Testis (tissue), 2 donors: ENCODE data around the gene DEFB131B.
"Not testable (repeated sequence)": the region's sequence is repeated elsewhere in the genome, so short reads cannot be mapped to it uniquely, and the experiment has no call there.

ENCODE experiments used
- POLR2A ChIP-seq: fragments of 450-650 bp; IDR thresholded peaks from one replicate; pipeline ENCODE4 v1.6.1; 2017; ENCODE audit warnings: antibody characterized with exemption, mild to moderate bottlenecking, moderate library complexity
- TF ChIP-seq, protein P1 (sequence below), 3 experiments: fragments of 450-650 bp in 2 of 3; fragments of 200-600 bp in 1 of 3; sonication (generic) in 1 of 3; IDR thresholded peaks; one replicate each; pipeline ENCODE4 v1.5.1; 2016 to 2019; ENCODE audit warnings: antibody characterized with exemption in 3 of 3, mild to moderate bottlenecking in 2 of 3, moderate library complexity in 1 of 3

DNA sequence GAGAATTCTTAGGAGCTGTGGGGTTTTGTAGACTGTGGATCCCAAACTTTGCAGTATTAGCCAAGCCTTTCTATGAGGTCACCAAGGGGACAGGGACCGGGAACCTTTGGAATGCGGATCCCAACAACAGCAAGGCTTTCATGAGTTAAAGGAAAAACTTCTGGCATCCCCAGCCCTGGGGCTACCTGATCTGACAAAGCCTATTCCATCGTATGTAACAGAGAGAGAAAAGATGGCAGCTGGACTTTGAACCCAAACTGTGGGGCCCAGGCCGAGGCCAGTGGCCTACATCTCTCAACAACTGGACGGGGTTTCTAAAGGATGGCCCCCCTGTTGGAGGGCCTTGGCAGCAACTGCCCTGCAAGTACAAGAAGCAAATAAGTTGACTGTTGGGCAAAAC lies 32.5 kb downstream of the DEFB131B start:
- TF ChIP-seq, protein P1, sequence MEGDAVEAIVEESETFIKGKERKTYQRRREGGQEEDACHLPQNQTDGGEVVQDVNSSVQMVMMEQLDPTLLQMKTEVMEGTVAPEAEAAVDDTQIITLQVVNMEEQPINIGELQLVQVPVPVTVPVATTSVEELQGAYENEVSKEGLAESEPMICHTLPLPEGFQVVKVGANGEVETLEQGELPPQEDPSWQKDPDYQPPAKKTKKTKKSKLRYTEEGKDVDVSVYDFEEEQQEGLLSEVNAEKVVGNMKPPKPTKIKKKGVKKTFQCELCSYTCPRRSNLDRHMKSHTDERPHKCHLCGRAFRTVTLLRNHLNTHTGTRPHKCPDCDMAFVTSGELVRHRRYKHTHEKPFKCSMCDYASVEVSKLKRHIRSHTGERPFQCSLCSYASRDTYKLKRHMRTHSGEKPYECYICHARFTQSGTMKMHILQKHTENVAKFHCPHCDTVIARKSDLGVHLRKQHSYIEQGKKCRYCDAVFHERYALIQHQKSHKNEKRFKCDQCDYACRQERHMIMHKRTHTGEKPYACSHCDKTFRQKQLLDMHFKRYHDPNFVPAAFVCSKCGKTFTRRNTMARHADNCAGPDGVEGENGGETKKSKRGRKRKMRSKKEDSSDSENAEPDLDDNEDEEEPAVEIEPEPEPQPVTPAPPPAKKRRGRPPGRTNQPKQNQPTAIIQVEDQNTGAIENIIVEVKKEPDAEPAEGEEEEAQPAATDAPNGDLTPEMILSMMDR (IDR thresholded peaks at IDR 0.05): not testable (repeated sequence)
- not testable (repeated sequence) for TF ChIP-seq POLR2A
